Stimulated activated CD8-positive, alpha-beta memory T cell treated with anti-CD3 and anti-CD28 coated beads, Interleukin-7, amount 100 ng/mL, for 24 hours (primary cell): Measurements from ENCODE around the gene COBLL1.

Experiments used
- DNase-seq: peaks from one replicate; pipeline ENCODE4 v3.0.0-alpha.2; 2020; ENCODE audit warnings: low read depth

The COBLL1 gene

GRCh38 chr2:164823126-164823525 lies 18.5 kb downstream of the COBLL1 start:
- no peak for DNase-seq

DNA sequence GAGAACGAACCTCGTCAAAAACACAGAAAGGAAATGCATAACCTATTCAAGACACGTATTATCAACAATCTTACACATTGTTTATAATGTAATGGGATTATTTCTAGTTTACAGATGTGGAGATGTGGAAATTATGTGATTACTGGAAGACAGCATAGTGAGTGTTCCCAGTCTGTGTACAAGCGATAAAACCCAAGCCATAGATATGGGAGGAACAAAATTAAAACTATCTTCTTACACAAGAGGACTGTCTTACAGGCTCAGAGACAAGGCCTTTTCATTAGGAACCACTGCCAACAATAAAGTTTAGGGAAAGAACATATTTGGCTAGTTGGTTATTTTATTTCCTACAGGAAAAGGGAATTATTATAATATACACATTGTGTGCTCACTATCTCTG lies 20.3 kb downstream of the COBLL1 start:
- DNase-seq, result no peak

DNA sequence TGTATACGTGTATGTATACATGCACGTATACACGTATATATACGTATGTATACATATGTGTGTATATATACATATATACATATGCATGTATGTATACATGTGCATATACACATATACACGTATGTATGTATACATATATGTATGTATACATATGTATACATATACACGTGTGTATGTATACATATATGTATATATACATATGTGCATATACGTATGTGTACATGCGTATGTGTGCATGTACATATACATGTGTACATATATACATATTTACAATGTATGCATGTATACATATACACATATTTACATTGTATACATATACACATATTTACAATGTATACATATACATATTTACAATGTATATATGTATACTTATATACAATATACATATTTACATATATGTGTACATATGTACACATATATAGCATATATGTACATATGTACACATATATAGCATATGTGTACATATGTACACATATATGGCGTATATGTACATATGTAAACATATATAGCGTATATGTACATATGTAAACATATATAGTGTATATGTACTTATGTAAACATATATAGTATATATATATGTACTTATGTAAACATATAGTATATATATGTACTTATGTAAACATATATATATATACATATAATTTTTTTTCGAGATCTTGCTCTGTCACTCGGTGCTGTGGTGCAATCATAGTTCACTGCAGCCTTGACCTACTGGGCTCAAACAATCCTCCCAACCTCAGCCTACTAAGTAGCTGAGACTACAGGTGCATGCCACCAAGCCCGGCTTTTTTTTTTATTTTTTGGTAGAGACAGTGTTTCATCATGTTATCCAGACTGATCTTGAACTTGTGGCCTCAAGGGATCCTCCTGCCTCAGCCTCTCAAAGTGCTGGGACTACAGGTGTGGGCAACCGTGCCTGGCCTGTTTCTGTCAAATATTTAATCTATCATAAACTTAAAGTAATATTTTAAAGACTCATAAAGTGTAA lies 23.2 kb downstream of the COBLL1 start:
- no peak for DNase-seq

DNA sequence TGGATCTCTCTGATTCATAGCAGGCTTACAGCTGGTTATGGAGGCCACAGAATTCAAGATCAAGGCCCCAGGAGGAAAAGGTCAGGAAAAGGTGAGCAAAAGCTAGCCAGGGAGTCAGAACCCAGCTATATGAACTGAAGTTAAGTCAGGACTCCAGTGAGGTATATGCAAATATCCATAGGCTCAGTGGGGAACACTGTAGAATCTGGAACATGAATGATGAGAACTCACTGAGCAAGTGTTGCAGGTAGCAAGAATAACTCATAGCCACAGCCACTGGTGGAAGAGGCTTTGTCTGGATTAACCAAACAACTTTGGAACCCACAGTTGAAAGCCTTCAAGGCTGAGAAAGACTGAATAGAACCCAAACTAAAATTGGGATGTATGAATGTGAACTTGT lies 24.7 kb downstream of the COBLL1 start:
- no peak for DNase-seq

- DNase-seq, result no peak
Measured at GRCh38 chr2:164816046-164816445, 25.6 kb downstream of the COBLL1 start.

DNA sequence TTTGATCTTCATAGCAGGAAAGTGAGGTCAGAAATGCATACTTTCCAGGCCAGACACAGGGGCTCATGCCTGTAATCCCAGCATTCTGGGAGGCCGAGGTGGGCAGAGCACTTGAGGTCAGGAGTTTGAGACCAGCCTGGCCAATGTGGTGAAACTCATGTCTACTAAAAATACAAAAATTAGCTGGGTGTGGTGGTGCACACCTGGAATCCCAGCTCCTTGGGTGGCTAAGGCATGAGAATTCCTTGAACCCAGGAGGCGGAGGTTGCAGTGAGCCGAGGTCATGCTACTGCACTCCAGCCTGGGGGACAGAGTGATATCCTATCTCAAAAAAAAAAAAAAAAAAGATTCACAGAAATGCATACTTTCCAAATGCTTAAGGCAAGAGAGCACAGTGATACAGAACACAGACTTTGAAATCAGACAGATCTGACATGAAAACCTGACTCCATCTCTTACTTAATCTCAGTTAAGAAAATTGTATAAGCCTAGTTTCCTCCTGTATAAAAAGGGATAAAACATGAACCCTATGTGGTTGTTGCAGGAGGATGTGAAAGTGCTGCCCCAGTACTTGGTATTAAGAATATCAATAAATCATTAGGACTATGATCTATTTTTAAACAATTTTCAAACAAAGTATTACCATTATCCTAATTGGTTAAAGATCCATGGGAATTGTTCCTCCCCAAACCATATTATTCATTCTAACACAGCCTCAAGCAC lies 26.4 kb downstream of the COBLL1 start:
- no peak for DNase-seq

DNA sequence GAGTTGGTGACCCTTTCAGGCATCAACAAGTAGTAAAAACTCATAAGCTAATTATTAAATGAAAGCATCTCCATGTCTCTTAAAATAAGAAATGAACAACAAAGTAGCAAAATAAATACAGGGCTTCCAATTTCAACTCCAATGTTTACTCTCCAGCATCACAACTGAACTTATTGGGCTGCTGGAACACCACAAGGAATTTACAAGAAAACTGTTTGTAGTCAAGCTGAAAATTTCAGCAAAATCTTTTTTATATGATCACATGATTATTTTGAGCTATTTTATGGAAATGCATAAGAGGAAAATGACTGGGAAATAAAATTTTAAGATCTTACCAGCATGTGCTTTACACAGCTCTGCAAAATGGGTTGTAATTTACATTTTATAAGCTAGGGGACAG lies 28.1 kb downstream of the COBLL1 start:
- no peak for DNase-seq

- DNase-seq, result no peak
Measured at GRCh38 chr2:164812378-164812777, 29.2 kb downstream of the COBLL1 start.

DNA sequence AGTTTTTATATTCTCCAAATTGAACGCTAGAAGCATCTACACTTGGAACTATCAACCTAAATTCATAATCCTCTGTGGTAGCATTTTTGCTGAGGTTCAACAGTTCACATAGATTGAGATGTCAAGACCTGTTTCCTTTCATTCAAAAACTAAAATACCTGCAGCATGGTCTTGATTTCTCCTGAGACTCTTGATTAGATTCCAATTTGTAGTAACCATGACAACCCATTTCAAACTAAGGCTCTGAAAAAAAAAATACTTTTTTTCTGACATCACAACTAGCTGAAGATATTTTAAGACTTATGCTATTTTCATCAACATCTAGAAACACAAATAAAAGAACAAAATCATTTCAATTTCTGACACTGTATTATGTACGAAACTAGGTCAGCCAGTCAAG lies 29.8 kb downstream of the COBLL1 start:
- DNase-seq, result no peak

- no peak for DNase-seq
Measured at GRCh38 chr2:164810843-164811242, 30.8 kb downstream of the COBLL1 start.

- no peak for DNase-seq
Measured at GRCh38 chr2:164808776-164809175, 32.8 kb downstream of the COBLL1 start.

DNA sequence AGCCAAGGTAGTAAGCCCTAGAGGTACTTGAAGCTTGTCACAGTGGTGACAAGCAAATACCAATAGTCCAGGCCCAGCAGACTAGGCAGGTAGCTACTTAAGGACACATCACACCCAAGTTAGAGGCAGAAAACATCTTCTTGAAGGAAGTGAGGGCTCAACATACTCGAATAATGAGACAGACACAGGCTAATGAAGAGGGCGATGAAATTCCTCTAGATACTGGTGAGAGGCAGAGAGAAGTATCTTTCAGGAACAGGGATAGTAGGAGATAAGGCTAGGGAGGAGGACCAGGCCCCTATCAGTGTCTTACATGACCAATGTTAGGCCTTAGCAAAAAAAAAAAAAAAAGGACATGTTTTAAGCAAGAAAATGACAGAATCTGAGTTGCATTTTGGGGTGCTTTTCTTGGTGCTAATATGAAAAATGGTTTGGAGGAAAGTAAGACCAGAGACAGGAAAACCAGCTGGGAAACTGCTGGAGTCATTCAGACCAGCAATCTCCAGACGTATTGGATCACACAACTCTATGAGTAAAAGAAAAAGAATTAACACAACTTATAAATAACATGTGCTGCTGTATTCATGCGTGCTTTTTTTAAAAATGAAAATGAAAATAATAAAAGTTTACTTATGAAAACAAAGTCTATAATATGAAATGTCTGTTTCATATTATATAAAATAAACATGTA lies 37.7 kb downstream of the COBLL1 start:
- DNase-seq, result no peak

GRCh38 chr2:164802095-164802707 lies 39.4 kb downstream of the COBLL1 start:
- no peak for DNase-seq

DNA sequence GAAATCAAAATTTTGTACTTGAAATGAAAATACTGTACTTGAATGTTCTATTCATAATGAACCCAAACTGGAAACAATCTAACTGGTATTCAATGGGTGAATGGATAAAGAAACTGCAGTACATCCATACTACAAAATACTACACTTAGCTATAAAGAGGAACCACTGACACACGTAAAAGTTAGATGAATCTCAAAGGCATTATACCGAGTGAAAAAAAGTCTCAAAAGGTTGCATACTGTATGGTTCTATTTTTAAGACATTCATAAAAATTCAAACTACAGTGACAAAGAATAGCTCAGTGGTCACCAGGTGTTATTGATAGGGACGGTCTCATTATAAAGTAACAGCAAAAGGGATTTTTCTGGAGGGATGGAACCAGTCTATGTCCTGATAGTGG lies 41.1 kb downstream of the COBLL1 start:
- no peak for DNase-seq

DNA sequence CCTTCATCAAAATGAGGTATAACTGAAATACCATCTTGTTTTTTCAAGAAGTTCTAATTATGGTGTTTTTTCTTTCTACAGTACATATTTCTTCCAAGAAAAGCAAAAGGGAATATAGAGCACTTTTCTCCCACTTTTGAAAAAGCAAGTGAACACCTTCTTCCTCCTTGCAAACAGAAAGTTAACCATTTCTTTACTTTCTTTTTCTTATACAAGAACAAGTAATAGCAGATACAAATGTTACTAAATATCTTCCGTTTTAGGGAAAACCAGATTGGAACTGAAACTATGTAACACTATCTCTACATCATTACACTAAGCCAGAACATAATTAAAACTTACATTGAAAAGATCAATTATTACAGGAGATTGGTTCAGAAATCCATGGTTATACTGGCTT lies 44.0 kb downstream of the COBLL1 start:
- no peak for DNase-seq

DNA sequence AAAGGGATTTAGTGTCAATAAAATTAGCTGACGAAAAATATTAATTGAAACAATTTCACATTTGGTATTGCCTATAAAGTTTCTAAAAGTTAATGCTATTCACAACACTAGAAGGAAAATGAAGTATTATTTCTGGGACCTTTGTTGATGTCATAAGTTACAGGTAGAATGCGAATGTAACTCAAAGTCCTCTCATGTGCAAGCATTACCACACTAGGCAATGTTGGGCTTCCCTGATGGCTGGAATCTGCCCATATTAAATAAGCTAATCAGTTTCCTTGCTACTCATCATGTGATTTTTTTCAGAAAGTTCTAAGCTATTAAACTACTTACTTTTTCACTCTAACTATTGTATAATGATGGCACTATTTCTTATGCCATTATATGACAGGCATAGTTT lies 44.6 kb downstream of the COBLL1 start:
- DNase-seq, result no peak

- DNase-seq, result no peak
Measured at GRCh38 chr2:164794432-164795231, 47.0 kb downstream of the COBLL1 start.

DNA sequence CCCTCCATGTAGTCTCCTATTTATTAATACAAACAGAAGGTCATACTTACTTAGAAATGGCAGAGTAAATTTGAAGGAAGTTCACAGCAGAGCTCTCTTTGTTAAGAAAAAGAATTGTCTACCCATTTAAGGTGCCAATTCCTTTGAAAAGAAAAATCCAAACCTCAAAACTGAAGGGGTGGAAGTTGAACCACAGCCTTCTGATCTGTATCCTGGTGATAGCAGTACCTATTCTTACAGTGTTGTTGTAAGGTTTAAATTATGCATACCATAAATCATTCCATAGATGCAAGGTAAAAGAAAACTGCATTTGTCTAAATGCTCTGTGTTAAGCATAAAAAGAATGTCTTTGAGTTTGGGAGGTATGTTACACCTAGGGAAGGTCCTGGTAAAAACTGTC lies 47.6 kb downstream of the COBLL1 start:
- DNase-seq, result no peak

GRCh38 chr2:164793529-164793928 lies 48.1 kb downstream of the COBLL1 start:
- no peak for DNase-seq

DNA sequence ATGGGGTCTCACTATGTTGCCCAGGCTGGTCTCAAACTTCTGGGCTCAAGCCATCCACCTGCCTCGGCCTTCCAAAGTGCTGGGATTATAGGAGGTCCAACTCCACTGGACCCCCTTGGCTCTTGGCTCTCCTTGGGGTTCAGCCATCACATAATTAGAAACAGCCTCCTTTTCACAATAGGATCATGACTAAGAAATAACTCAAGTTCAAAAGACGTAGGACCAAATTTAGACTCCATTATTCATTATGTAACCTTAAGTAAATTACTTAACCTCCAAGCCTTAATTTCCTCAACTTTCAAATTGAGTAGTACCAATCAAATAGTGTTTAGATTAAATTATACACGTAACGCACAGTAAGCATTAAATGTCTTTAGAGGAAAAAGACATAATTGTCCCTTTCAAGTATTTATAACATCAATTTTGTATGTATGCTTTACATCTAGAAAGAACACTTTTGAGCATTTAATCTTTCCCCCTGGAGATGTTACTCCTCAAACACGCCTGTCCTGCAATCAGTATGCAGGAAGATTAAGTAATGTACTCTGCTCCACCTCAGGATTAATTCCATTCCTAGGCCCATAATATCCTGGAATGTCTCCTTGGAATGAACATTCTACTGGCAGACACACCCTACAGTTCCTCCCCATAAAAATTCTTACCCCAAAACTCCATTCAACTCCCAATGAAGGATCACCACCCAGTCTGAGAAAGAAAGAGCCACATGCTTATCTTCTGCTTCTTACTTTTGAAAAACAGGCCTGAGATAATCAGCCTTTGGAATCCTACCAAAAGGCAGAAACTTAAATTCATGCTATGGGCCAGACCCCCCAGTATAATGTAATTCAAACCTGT lies 49.1 kb downstream of the COBLL1 start:
- no peak for DNase-seq
